Stimulated activated CD4-positive, alpha-beta T cell treated with anti-CD3 and anti-CD28 coated beads, TNF-alpha, amount 100 ng/mL, for 48 hours (primary cell): ENCODE results near the gene DPP8.
"Not testable (repeated sequence)": the region's sequence is repeated elsewhere in the genome, so short reads cannot be mapped to it uniquely, and the experiment has no call there.

Source experiments
- DNase-seq, 3 donors: peaks; one replicate each; pipeline ENCODE4 v3.0.0-alpha.2; 2020; ENCODE audit warnings: low read depth in 3 of 3

The DPP8 gene

DNA sequence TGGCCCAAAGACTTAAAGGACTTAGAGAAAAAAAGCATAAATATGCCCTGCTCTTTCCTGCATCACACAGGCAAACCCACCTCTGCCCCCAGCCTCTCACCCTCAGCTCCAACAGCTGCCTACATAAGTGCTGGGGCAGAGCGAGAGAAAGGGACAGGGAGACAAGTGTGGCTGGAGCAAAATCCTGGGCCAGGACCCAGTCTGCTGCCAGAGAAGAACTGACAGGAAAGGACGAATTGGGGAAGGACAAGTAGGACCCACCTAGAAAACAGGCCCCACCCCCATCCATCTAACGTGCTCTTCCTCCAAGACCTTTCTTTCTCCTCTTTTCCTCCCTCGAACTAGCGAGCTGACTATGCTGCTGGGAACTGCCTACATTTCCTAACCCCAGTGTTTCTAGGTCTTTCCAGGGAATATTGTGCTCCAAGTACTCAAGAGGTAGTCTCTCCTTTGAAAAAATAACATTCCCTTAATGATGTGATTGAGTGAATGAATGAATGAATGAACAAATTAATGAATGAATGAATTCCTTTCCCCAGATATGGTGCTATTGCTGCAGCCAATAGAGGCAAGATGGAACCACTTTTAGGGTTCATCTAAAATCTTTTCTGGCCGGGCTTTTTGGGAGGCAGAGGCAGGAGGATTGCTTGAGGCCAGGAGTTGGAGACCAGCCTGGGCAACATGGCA lies 113.2 kb downstream of the DPP8 start:
- no peak for DNase-seq

DNA sequence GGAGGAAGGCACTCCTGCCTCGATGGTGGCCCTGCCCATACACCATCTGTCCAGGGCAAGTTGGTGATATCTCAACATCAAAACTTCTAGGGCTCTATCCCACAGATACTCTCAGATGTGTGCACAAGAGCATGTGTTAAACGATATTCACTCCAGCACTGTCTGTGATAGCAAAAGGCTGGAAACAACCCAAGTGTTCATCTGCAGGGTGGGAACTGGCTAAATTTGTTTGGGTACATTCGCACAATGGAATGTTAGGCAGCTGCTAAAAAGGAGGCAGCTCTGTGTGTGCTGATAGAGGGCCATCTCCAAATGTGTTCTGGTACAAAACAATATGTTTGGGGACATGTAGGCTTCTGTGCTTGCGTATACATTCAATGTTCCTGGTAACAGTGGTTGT lies 114.5 kb downstream of the DPP8 start:
- no peak for DNase-seq

DNA sequence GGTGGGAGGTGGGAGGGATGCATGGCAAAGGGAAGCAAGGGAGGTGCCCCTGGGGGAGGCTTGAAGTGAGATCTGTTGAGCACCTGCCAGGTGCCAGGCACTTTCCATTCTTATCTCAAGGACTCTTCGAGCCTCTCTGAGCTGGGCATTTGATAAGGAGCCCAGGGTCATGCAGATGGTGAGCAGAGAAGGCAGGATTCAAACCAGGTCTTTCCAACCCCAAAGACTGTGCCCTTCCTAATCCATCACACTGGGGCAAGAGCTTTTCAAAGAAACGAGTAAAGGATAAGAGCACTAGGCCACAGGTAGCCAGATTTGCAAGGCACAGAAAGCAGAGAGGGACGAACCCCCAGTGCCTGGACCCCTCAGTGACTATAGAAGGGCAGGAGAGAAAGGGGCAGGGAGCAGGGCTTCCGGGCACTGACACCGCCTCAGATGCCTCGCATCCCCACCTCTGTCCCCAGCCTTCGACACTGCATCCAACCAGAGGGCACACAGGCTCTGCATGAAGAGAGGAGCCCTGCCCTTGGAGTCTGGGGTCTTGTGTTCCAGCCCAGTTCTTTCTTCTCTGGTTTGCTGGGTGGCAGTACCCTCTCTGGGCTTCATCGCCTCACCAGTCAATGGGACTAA lies 115.8 kb downstream of the DPP8 start:
- DNase-seq: no peak

DNA sequence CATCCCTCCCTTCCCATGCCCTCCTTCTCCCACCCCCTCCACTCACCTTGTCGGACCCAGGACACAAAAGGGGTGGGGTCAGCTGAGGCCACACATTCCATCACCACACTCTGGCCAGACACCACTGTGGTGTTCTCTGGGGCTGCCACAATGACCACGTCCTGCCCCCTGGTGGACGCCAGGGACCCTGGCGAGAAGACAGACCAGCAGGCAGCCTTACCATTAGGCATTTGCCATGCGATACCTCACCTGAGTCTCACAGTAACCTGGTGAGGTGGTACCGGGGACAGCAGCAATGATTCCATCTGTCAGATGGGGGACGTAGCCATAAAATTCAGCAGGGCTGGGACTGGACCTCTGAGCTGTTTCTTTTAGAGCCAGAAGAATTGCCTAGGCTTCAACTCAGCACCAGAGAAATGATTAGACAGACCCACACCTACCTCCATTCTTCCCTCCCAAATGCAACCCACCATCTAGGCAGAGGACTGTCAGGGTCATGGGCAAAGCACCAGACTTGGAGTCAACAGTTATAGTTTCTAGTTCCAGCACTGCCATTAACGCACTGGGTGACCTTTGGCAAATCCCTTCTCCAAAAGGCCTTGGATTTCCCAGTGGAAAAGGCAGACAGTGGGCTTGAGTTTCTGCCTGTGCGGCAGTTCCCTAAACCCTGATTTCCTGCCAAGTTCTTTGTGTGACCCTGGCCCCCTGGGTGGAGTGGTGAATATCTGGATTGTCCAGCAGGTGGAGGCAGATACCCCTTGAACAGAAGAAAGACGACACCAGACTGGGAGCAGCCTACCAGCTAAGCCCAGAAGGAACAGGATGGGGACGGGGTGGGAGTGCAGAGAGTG lies 116.5 kb downstream of the DPP8 start:
- peak in 2 of 3 donors; percentile 22 to 38 for DNase-seq

DNA sequence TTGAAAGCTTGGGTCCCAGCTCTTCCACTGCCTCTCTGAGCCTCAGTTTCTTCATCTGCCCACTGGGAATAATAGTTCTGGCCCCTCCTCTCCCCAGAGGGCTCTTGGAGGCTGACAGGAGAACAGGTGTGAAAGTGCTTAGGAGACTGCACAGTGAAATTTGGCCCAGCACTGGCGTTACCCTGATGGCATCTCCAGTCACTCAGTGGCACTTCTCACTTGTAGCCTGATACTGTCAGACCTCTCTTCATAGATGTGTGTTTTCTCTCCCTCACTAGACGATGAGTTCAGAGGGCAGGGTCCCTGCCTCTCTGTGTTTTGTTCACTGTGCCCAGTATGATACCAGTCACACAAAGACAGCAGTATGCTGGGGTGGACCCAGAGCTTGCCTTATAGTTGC lies 117.5 kb downstream of the DPP8 start:
- DNase-seq: no peak

DNA sequence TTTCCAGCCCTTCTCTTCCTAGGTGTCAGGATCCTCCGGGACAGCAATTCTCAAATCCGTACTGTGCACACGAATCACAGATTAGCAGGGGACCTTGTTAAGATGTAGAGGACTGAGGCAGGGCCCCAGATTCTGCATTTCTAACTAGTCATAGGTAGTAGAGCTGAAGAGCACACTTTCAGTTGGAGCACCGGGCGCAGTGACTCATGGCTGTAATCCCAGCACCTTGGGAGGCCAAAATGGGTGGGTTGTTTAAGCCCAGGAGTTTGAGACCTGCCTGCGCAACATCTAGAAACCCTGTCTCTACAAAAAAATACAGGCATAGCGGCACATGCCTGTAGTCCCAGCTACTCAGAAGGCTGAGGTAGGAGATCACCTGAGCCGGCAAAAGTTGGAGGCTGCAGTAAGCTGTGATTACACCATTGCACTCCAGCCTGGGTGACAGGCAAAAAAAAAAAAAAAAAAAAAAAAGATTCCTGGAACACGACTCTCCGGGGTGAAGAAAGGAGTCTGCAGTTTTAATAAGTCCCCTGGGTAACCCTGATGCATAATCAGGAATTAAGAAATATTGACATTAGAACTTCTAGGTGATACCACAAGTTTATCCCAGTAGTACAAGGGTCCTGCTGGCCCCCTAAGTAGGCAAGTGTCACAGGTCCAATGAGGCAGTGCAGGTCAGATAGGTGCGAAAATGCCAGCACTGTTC lies 118.3 kb downstream of the DPP8 start:
- DNase-seq: no peak

DNA sequence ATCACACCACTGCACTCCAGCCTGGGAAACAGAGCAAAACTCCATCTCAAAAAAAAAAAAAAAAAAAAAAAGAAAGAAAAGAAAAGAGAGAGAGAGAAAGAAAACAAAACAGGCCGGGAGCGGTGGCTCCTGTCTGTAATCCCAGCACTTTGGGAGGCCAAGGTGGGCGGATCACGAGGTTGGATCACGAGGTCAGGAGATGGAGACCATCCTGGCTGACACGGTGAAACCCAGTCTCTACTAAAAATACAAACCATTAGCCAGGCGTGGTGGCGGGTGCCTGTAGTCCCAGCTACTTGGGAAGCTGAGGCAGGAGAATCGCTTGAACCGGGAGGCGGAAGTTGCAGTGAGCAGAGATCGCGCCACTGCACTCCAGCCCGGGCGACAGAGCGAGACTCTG lies 119.0 kb downstream of the DPP8 start:
- DNase-seq: not testable (repeated sequence)

DNA sequence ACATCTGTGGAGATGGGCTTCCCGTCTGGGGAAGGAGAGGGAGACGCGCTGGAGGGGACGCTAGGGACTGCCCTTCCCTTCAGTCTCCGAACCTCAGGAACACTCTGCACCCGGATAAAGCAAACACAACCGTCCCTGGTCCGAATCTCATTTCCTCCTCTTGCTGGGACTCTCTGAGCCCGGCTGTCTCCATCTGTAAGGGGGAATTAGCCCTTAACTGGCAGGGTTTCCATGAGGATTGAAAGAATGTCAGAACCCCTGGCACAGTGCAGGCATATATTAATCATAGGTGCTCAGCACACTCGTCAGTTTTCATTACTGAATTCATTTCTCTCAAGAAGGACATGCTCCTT lies 120.5 kb downstream of the DPP8 start:
- no peak for DNase-seq

DNA sequence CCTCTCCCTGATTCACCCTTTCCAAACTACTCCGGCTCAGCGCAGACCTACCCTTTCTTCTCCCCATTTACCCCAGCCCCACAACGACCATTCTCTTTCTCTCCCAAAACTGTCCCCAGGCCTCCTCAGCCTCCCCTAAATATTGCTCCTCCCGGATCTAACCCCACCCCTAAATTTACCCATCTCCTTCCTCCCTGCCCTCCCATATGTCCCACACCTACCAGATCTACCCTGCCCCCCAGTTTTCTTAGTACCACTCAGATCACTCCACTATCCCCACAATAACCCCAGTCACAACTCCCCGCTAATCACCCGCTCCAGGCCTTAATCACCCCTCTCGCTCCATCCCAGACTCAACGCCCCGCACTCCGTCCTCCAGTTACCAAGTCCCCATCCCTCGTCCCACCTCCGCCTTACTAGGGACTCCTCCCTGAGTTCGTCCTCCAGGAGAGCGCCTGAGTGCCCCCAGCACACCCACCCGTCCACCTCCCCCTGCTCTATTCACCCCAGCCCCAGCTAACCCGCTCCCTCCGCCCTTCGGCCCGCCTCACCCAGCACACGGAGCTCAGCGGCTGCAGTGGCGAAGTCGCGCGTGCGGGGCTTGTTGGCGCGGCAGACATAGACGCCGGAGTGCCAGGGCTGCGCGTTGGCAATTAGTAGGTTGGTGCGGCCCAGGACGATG lies 121.1 kb downstream of the DPP8 start:
- DNase-seq: no peak

DNA sequence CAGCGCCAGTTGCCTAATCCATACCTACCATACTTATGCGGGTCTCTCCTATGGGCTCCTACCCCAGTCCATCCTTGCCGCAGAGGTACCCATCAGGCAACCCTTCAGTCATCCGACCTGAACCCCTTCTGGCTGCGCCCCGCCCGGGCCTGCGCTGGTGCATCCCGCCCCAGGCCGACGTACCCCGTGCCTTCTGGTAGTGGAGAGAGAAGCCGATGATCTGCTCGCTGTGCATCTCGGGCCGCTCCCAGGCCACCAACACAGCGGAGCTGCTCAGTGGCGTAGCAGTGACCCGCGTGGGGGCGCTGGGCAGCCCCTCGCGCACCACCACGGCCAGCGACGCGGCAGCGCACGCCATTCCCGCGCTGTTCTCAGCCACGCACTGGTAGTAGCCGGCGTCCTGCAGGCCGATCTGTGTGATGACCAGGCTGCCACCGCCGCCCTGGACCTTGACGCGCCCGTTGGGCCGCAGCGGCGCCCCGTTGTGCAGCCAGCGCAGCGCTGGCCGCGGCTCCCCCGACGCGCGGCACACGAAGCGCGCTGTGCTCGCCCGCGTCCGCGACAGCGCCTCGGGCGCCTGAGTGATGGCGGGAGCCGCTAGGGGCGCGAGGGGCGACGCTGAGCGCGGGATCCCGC lies 121.8 kb downstream of the DPP8 start:
- DNase-seq: no peak

DNA sequence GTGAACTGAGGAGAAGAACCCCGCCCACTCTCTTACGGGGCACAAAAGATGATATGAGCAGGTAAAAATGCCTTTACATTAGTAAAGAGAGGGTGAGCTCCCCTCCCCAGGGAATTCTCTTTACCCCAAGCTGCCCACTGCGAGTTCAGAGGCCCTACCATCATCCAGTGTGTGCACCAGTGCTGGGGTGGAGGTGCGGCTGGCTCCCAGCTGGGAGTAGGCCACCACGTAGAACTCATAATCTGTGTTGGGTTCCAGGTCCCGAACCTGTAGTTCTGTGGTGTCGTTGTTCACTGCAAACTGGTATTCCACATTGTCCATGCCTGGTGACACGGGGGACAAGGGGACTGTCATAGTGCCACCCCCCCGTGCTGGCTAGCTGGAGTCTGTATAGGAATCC lies 122.6 kb downstream of the DPP8 start:
- no peak for DNase-seq

DNA sequence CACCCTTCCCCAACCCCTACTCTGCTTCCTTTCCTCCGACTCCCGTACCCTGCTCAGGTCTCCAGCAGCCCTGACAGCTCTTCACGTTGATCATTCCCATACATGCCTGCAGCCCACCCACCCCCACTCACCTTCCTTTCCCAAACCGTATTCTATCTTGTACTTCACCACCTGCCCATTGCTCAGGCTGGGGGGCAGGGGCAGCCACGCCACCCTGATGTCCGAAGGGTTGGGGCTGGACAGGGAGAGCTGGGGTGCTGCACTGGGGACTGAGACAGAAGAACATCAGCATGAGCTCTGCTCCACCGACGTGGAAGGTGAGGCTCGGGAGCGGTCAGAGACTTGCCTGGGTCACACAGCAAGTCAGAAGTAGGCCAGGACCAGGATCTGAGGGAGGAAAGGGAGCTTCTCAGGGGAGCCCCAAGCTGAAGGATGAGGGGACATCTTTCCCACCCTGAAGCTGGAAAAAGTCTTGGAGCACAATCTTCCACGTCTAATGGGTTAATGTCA lies 123.2 kb downstream of the DPP8 start:
- DNase-seq: no peak

DNA sequence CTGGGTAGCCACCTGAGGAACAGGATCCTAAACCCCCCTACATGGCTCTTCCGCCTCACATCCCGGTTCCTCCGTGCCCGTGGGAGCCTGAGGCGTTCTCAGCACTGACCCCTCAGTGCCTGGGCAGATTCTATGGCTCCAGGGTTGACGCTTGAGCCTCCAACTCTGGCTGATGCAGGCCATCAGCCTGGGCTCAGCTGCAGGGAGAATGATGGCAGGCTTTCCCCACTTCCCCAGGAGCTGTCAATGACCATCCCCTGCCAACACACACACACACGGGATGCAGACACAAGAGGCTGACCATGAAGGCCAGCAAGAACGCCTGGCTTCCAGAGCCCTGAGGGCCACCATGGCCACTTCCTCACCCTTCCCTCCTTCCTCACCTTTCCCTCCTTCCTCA lies 123.9 kb downstream of the DPP8 start:
- no peak for DNase-seq

DNA sequence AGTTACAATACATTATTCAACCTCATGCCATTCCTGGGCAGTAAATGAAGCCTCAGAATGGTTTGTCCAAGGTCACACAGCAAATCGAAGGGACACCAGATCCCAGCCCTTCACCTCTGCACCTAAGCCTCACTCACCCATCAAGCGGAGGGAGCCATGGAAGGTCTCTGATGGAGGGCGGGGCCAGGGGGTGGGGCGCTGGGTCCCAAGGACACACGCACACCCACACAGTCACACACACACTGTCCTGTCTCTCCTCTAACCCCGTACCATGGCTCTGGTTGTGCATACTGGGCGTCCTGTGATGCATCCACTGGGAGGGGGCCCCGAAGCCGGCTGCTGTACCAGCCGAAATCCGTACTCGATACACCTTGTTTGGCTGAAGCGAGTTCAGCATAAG lies 124.4 kb downstream of the DPP8 start:
- no peak for DNase-seq
